Stimulated activated CD4-positive, alpha-beta T cell treated with anti-CD3 and anti-CD28 coated beads, TNF-alpha, amount 100 ng/mL, for 4 hours (primary cell): Measurements from ENCODE around the gene MRPL55.

Source experiments
- DNase-seq, 3 experiments: peaks; one replicate each; pipeline ENCODE4 v3.0.0-alpha.2; 2020; ENCODE audit warnings: low read depth in 3 of 3

MRPL55 gene

DNA sequence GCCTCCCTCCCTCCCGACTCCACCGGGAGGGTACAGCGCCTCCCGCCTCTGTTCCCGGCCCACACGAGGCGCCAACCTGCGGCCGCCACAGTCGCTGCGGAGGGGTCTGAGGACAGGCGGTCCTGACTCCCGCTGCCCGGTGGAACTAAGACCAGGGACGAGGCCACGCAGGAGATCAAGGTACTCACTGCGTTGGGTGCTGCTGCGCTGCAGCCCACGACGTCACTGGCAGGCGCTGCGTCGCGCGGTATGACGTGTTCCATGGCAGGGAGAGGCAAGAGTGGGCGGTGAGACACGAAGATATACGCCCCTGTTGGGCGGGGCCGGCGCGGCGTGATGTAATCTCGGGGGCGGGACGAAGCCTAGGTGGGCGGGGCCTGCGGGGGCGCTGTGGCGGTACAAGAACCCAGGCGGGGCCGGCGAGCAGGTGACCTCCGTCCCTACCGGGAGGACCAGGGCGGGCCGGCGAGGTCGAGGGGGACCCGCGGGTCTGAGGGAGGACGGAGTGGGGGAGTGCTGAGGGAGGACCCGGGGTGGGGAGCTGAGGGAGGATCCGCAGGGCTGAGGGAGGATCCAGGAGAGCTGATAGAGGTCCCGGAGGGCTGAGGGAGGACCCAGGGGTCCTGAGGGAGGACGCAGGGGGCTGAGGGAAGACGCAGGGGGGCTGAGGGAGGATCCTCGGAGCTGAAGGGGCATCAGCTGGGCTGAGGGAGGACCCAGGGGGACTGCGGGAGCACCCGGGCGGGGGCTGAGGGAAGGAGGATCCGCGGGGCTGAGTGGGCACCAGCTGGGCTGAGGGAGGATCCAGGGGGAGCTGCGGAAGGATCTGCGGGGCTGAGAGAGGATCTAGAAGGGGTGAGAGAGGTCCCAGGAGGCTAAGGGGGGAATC lies at the start of gene MRPL55:
TSS of gene MRPL55 (minus strand) at position 227 of the 889 bp plus-strand sequence. CDS start 1,039 bp downstream, outside the sequence.
- peak; percentile 97 to 99 (median 98) for DNase-seq

DNA sequence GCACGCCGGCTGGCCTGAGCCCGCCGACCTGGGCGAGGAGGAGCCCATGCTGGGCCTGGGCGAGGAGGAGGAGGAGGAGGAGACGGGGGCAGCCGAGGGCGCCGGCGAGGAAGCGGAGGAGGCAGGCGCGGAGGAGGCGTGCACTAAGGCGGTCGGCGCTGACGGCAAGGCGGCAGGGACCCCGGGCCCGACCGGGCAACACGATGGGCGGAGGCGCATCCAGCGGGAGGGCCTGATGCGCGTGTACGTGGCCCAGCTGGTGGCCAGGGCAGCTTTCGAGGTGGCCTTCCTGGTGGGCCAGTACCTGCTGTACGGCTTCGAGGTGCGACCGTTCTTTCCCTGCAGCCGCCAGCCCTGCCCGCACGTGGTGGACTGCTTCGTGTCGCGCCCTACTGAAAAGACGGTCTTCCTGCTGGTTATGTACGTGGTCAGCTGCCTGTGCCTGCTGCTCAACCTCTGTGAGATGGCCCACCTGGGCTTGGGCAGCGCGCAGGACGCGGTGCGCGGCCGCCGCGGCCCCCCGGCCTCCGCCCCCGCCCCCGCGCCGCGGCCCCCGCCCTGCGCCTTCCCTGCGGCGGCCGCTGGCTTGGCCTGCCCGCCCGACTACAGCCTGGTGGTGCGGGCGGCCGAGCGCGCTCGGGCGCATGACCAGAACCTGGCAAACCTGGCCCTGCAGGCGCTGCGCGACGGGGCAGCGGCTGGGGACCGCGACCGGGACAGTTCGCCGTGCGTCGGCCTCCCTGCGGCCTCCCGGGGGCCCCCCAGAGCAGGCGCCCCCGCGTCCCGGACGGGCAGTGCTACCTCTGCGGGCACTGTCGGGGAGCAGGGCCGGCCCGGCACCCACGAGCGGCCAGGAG lies 49.3 kb upstream of the MRPL55 start:
- DNase-seq, result no peak

DNA sequence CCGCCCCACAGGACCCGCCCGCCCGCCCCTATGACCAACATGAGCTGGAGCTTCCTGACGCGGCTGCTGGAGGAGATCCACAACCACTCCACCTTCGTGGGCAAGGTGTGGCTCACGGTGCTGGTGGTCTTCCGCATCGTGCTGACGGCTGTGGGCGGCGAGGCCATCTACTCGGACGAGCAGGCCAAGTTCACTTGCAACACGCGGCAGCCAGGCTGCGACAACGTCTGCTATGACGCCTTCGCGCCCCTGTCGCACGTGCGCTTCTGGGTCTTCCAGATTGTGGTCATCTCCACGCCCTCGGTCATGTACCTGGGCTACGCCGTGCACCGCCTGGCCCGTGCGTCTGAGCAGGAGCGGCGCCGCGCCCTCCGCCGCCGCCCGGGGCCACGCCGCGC lies 48.6 kb upstream of the MRPL55 start:
- DNase-seq, result no peak

DNA sequence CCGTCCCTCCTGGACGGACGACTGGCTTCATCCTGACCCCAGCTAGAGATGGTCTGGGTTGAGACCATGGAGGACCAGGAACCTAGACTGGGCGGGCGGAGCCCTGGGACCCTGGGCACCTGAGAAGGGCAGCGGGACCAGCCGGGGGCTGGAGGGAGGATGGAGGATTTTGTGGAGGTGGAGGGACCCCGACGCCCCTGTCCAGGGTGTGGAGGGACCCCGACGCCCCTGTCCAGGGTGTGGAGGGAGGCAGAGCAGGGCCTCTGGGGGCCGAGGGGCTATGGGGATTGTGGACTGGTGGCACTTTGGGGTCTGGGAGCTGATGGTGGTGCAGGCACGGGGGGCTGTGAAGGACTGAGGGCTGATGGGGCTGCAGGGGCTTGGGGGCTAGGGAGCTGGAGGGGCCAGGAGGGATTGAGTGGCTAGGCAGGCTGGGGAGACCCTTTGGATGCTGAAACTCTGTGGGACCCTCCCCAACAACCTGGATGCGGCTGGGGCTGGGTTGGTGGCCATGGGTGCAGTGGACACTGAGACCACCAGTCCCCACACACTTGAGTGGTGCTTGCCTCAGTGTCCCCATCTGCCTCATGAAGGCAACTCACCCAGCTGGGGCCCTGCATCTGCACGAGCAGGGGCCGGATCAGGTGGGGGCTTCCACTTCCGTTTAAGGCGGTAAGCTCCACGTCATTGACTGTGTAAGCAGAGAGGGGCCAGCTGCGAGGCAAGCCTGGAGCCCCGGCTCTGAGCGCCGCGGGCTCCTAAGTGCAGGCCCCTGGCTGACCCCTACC lies 48.0 kb upstream of the MRPL55 start:
- DNase-seq, result no peak

DNA sequence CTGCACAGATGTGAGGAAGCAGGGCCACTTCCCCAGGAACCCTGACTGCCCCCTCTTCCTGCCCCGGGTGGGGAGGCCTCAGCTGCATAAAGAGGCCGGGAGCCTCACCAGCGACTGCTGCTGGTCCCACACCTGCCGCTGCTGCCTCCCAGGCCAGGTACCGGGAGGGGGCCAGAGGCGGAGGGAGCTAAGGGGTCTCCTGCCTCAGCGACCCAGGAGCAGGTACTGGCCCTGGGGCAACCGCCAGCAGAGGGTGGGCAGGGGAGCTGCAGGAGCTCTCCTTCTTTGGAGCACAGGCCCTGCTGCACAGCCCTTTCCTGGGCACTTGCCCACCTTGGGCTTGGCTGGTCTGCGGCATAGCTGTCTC lies 47.4 kb upstream of the MRPL55 start:
- DNase-seq, result no peak

DNA sequence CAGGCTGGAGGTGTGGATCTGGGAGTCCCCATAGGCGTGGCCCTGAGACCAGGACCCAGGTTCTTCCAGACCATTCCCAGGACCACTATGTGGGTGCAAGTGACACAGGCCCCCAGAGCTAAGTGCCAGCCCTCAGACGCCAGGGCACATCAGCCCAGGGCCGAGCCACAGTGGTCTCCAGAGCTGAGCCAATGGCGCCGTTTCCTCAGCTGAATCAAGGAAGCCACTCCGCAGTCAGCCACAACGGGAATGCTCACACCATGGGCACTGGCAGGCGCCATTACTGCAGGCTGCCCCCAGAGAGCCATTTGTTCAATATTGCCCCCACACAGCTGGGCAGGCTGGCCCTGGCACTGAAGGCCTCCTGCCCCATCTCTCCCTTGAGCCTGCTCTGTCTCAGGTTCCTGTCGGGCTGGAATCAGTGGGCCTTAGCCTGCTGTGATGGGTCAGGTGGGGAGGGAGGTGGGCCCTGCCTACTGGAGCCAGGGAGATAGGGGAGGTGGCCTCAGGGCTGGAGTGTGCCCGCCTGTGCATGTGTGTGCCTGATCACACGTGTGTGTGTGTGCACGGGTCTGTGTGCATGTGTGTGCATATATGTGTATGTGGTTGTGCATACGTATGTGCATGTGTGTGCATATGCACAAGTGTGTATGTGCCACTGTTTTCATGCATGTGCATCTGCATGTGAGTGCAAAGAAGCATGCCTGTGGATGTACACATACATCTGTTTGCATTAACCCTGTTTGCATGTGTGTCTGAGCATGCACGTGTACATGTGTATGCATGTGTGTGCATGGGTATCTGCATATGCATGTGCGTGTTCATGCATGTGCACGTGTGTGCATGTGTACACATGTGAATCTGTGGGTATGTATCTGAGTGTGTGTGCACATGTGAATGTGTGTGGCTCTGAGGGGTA lies 46.8 kb upstream of the MRPL55 start:
- DNase-seq, result no peak

DNA sequence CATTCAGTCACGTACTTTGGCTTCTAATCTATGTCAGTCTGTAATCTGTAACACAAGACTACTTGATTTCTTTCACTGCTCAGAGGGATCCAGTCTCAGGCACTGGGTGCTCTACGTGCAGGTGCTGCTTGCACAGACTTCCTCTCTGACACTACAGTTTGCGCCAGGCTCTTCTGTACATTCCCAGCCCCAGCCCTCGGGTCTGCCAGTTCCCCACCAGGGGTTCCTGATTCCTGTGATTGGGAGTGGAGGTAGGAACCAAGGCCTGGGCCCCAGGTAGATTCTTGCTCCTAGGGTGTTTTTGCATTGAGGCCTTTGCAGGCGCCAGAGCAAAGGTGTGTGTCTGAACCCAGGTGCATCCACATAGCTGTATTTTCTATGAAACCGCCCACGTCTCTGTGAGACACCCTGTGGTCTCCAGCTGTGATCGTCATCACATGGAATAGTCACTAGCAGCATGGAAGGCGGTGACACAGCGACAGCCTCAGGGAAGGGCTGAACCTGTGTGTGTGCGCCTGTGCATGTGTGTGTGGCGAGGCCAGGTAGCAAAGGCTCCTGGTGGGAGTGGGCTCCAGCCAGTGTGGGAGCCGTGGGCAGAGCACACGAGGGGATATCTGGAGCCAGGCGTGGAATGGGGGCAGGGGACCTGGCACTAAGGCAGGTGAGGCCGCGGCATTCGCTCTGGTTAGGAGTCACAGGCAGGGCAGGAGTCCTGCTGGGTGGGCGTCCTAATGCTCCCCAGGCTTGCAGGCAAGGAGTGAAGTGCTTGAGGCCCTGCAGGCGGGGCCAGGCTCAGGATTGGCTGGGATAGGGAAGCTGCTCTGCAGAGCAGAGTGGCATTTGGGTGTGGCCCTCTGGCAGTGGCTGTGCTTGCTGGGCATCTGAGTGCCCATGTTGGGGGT lies 45.8 kb upstream of the MRPL55 start:
- DNase-seq, result no peak

DNA sequence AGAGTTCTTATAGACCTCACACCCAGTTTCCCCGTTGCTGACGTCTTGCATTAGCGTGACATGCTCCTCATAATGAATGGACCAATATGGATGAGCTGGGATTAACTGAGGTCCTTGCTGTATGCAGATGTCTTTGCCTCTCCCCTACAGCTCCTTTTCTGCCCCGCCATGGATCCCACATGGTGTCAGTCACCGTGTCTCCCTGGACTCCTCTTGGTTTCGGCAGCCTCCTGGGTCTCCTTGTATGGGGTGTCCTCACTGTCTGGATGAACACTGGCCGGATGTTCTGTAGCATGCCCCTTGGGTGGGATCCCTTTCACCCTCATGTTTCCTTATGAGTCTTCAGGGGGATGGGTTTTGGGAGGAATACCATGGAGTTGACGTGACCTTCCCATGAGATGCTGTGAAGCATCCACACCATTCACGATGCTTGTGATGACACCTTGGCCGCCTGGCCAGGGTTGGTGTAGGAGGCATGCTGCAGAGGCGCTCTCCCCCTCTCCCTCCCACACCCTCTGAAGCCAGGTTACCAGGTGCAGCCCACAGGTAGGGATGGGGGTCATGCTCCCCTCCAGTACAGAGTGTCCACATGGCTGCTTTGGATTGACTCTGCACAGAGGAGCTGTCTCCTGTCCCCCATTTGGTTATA lies 45.0 kb upstream of the MRPL55 start:
- no peak for DNase-seq

DNA sequence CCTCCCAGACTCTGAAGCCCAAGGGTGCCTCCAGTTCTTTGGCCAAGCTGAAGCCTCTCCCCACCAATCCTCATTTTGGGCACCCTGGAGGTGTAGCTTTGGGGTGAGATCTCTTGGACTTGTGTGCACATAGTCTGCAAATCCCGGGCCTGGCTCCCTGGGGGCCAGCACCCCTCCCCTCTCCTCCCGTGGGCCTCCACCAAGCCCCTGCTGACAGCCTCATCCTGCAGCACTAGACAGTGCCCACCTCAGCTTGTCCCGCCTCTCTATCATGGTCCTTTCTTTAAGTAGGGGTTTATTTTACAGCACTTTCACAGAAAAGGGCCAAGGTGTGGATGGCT lies 43.8 kb upstream of the MRPL55 start:
- no peak for DNase-seq

DNA sequence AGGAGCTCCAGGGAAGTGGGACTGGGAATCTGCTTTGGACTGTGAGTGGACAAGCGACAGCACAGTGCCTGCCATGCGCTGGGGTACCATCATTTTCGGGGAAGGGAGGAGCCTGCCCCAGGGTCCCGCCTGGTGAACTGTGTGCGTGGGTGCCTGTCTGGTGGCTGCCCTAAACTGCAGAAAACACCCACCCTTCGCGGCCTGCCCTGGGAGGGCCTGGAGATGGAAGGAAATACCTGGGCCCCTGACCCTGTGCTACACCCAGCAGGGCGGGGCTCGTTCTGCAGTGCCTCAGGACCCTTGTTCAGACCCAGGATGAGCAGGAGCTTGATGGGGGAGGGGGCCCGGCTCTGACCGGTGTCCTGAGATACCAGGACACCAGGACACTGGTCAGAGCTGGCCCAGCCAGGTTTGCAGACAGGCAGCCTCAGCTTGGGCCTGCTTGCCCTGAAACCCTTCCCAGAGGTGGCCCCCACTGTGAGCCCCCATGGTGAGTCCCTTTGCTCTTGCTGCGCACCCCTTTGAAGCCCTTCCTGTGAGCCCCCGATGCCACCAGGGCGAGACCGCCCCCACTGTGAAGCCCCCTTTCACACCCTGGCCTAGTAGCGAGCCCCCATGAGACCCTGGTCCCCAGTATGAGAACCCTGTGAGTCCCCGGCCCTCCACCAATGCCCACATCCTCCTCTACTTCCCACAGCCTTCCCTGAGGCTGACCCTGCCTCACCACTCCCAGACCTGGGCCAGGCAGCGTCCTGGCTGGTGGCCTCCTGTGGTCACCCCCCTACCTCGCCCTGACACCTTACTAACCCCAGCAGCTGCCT lies 43.2 kb upstream of the MRPL55 start:
- DNase-seq, result no peak

DNA sequence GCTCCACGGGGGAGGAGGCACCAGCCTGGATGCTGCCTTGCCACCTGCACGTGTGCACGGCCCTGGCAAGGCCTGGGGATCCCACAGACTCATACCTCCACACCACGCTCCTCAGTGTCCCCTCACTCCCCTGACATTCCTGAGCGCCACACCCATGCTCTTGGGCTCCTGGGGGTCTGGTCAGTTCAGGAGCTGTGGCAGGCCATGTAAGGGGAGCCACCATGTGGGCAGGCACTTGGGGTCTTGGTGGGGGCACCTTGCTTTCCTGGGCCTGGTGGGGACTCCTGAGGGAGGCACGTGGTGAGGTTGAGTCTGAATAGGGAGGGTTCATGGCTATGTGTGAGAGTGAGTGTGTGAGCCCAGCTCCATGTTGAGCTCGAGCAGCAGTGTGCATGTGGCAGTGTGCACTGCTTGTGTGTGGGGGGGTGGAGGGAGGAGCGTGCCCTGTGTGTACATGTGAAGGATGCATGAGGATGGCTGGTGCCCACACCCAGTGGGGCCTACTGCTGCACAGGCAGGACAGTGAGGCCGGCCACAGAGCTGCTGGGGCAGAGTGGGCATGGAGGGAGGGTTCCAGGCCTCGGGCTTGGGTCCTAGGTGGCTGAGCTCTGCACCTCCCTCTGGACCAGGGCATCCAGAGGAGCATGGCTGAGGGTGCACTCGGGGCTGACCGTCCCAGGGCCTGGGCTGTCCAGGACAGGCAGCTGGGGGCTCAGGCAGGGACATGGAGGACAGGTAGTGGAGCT lies 42.3 kb upstream of the MRPL55 start:
- DNase-seq, result no peak

DNA sequence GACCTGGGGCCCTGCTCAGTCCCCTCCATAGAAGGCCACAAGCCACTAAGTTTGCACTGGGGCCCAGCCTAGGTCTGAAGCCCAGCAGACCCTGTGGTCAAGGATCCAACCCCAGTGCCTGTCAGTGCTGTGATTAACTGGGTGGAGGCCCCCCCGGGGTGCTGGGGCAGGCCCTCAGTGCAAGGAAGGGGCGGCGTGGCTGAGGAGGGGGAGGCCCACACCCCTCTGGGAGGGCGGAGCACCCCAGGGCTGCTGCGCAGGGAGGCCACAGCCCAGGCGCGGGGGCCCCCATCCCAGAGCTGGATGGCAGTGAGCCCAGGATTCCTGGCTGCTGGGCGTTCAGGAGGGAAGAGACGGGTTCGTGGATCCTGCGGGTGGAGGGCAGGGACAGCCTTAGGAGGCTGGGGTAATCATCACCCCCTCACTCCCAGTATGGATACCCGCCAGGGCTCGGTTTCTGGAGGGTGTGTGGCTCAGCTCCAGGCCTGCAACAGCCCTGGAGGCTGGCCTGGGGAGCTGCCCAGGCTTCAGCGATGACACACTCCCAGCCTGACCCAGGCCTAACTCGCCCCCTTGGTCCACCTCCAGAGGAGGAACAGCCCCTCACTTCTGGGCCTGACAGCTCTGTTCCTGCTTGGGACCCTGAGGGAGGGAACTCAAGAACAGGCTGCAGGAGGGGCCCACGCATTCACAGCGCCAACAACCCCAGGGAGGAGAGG lies 41.5 kb upstream of the MRPL55 start:
- DNase-seq, result no peak

DNA sequence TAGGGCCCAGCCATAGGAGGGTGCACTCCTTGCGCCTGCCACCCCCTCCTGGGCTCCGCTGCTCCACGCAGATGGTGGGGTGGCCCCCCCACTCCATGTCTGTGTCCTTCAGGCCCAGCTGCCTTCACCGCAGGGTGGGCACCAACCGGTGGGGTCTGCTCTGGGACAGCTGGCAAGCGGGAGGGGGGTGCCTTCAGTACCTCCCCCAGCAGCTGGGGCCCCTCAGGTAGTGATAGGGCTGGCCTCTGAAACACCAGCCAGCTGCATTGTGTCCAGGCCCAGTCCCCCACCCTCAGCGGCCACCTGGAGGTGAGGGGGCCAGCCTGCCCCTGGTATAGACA lies 41.0 kb upstream of the MRPL55 start:
- DNase-seq, result no peak

DNA sequence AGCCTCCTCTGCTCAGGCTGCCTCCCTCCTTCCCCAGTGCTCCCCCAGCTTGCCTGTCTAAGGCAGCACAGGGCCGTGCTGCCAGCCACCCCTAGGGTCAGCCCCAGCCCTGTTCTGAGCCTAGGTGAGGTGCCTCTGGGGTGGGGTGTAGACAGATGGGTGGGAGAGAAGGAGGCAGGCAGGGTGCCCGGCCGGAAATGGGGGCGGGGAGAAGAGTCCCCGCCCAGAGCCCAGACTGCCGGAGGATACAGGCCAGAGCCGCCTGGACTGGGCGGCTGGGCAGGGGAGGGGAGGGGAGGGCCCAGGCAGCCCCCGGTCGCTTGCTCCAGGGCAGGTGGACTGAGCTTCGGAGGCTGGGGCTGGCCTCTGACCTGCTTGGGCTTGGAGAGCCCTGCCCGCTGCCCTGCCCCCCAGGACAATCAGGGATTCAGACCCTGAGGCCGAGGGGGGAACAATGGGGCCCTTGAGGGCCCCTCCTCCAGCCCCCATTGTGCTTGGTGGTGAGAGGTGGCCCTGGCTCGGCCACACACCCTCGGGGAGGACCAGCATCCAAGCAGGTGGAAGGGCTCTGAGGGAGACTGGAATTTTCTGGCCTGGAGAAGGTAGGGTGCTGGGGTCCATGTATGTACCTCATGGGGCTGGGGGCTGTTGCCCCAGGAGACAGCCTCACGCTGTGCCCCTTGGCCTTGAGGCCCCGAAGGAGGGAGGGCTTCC lies 40.5 kb upstream of the MRPL55 start, which contains the start of gene GJC2:
TSS of gene GJC2 (plus strand) at position 525 of the 714 bp plus-strand sequence. CDS start 7,829 bp downstream, outside the sequence.
- no peak for DNase-seq

DNA sequence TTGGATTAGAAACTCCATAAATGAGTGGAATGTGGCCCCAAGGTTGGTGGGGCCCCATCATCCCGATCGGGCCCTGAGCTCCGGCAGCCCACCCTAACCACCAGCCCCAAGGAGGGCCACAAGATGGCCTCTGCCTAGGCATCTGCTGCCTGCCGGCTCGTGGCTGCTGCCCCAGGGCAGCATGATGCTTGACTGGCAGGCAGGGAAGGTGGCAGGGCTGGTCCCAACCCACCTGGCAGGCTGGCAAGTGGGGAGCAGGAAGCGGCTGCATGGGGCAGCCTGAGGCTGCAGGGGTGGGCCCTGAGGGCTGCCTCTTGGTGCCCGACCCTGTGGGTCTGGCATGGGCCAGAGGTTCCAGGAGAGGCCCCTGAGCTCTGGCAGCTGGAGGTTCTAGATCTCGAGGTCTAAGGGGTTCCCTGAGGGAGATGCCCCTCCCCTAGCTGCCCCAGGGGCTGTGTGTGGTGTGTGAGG lies 39.9 kb upstream of the MRPL55 start:
- no peak for DNase-seq

DNA sequence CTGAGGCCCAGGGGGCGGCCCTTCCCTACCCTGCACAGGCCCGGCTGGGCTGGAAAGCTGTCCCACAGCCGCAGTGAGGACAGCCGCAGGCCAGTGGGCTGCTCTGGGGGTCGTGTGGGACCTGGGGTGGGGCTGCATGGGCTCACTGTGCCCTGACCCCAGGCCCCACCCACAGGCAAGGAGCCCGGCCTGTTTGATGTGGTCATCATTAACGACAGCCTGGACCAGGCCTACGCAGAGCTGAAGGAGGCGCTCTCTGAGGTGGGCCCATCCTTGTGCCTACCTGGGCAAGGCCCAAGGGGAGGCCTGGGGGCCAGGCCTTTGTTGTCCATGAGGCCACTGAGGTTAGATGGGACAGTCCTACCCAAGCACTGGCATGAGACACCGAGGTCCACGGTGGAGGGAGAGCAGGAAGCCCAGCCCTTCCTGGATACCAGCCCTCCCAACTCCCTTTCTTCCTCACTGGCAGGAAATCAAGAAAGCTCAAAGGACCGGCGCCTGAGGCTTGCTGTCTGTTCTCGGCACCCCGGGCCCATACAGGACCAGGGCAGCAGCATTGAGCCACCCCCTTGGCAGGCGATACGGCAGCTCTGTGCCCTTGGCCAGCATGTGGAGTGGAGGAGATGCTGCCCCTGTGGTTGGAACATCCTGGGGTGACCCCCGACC lies 39.2 kb upstream of the MRPL55 start:
- DNase-seq, result no peak
